Stomach (tissue), 4 donors: ENCODE results near the gene TMEM14B.

Source experiments
- EP300 ChIP-seq: sonication (generic); formaldehyde crosslinking; IDR thresholded peaks from one replicate; pipeline ENCODE4 v1.6.1; 2017; ENCODE audit warnings: antibody characterized with exemption
- POLR2A ChIP-seq, 4 donors: fragments of 450-650 bp; IDR thresholded peaks; one replicate each; pipeline ENCODE4 v1.6.1; 2016; ENCODE audit warnings: antibody characterized with exemption in 4 of 4, control low read depth in 2 of 4, mild to moderate bottlenecking in 1 of 4, moderate library complexity in 1 of 4
- POLR2AphosphoS5 ChIP-seq, 3 donors: sonication (generic); formaldehyde crosslinking; IDR thresholded peaks; one replicate each; pipeline ENCODE4 v1.6.1; 2016; ENCODE audit warnings: antibody characterized with exemption in 3 of 3
- TF ChIP-seq, protein P1 (sequence below), 7 experiments: fragments of 450-650 bp in 4 of 7; fragments of 200-600 bp in 3 of 7; sonication (generic) in 3 of 7; IDR thresholded peaks; one replicate each; pipeline ENCODE4 v1.5.1; 2016 to 2019; ENCODE audit warnings: antibody characterized with exemption in 7 of 7, control low read depth in 2 of 7, mild to moderate bottlenecking in 1 of 7

DNA sequence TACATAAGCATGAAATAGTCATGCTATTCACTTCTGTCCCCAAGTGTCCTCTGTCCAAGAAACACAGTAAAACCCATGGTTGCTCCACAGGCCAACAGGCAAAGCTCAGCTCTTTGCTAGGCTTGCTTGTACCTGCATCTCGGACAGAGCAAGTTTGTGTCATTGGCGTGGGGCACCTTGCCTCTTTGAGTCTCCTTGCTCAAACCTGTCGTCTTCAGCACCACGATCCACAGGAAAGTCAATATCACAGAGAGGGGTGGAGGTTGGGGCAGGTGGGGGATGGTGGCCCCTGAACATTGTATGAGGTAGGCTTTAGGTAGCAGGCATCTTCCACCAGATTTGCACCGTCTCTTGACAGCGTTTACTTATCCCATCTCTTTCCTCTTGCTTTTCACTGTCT is 4.1 kb upstream of the TMEM14B start:
- TF ChIP-seq EP300 = no peak
- no peak for TF ChIP-seq POLR2A (IDR thresholded peaks at IDR 0.05)
- TF ChIP-seq, protein P1, sequence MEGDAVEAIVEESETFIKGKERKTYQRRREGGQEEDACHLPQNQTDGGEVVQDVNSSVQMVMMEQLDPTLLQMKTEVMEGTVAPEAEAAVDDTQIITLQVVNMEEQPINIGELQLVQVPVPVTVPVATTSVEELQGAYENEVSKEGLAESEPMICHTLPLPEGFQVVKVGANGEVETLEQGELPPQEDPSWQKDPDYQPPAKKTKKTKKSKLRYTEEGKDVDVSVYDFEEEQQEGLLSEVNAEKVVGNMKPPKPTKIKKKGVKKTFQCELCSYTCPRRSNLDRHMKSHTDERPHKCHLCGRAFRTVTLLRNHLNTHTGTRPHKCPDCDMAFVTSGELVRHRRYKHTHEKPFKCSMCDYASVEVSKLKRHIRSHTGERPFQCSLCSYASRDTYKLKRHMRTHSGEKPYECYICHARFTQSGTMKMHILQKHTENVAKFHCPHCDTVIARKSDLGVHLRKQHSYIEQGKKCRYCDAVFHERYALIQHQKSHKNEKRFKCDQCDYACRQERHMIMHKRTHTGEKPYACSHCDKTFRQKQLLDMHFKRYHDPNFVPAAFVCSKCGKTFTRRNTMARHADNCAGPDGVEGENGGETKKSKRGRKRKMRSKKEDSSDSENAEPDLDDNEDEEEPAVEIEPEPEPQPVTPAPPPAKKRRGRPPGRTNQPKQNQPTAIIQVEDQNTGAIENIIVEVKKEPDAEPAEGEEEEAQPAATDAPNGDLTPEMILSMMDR (IDR thresholded peaks at IDR 0.05) = no peak
- no peak for TF ChIP-seq POLR2AphosphoS5 (IDR thresholded peaks at IDR 0.05)
